HepG2 (cell line): ENCODE measurements around the gene KDM3B. TPM values are rescaled to one million over a fixed set of nuclear protein-coding genes. Genes with fewer than 3 reads are reported as not detected.
"Not testable (repeated sequence)": the region's sequence is repeated elsewhere in the genome, so short reads cannot be mapped to it uniquely, and the experiment has no call there.

Experiments used
- ATAC-seq: fragments of 200-7000 bp; cut with Tn5 transposase; 3 replicates; pipeline ENCODE4 v1.9.1; 2020; ENCODE audit warnings: mild to moderate bottlenecking, moderate library complexity
- BruUV-seq: library from RNA; stranded (reverse); fragments of 400-500 nt; replicated peaks from 2 replicates; lab custom pipeline; 2021; lab: Mats Ljungman, UMichigan
- CTCF ChIA-PET: fragments of 300-600 bp; formaldehyde crosslinking; extraction: SDS; loops from one replicate; lab custom pipeline; 2021; ENCODE audit warnings: low total read pairs, inconsistent platforms, low intra/inter-chr PET ratio; lab: Yijun Ruan, JAX
- POLR2A ChIA-PET: fragments of 350-600 bp; sonication (Branson Sonifier 250); formaldehyde crosslinking; loops from one replicate; lab custom pipeline; 2020; ENCODE audit warnings: antibody characterized with exemption, inconsistent platforms; lab: Yijun Ruan, JAX
- DNase-seq: peaks from one replicate; pipeline ENCODE4 v3.0.0-alpha.2; 2015; ENCODE audit warnings: low spot score
- FAIRE-seq: peaks from 3 replicates; lab custom pipeline; 2011; peaks lifted over from hg19 to GRCh38; lab: Jason Lieb, UNC
- H2AFZ ChIP-seq: one replicate; pipeline ENCODE4 v1.6.1; 2011; ENCODE audit warnings: low read length, inconsistent platforms
- H3K27ac ChIP-seq: fragments of 300-600 bp; 3 replicates; pipeline ENCODE4 v1.8.0; 2011; ENCODE audit warnings: mixed run types, mild to moderate bottlenecking, mixed read lengths, low read length, inconsistent platforms; ENCODE audit not compliant: insufficient read depth; ENCODE audit errors: extremely low read length
- H3K27me3 ChIP-seq, 2 experiments: fragments of 200-600 bp in 1 of 2; 2 replicates in 1 of 2; 3 replicates in 1 of 2; pipeline versions ENCODE4 v1.6.0 to v1.8.0; 2011; ENCODE audit warnings: low read length in 2 of 2, mild to moderate bottlenecking in 2 of 2, moderate library complexity in 2 of 2, inconsistent platforms in 1 of 2; ENCODE audit not compliant: insufficient read depth in 2 of 2, control insufficient read depth in 1 of 2
- H3K36me3 ChIP-seq, 2 experiments: fragments of 200-600 bp in 1 of 2; replicated peaks in 1 of 2; 2 replicates in 1 of 2; 3 replicates in 1 of 2; pipeline versions ENCODE4 v1.5.1 to v1.8.0; 2011; ENCODE audit warnings: low read length in 2 of 2, inconsistent platforms in 1 of 2; ENCODE audit not compliant: insufficient read depth in 2 of 2, control insufficient read depth in 1 of 2
- H3K4me1 ChIP-seq: 2 replicates; pipeline ENCODE4 v1.5.1; 2012; ENCODE audit warnings: low read length, inconsistent platforms; ENCODE audit not compliant: insufficient read depth
- H3K4me2 ChIP-seq: 2 replicates; pipeline ENCODE4 v1.6.0; 2011; ENCODE audit warnings: low read depth, low read length, inconsistent platforms
- H3K4me3 ChIP-seq, 3 experiments: fragments of 200-600 bp in 1 of 3; sonication (generic), shearing (Covaris generic) in 1 of 3; replicated peaks in 1 of 3; 2 replicates each; pipeline ENCODE4 v1.5.1; 2011 to 2016; ENCODE audit warnings: low read length in 3 of 3, inconsistent platforms in 2 of 3, low read depth in 2 of 3, mild to moderate bottlenecking in 2 of 3, control low read depth in 1 of 3, mixed read lengths in 1 of 3; ENCODE audit not compliant: insufficient read depth in 1 of 3
- H3K79me2 ChIP-seq: one replicate; pipeline ENCODE4 v1.6.1; 2011; ENCODE audit warnings: low read length, inconsistent platforms; ENCODE audit not compliant: insufficient read depth
- H3K9ac ChIP-seq: 2 replicates; pipeline ENCODE4 v1.6.0; 2011; ENCODE audit warnings: mild to moderate bottlenecking, low read depth, low read length, inconsistent platforms; ENCODE audit not compliant: insufficient read depth
- H3K9me3 ChIP-seq: 2 replicates; pipeline ENCODE4 v1.5.1; 2012; ENCODE audit warnings: mild to moderate bottlenecking, low read length
- H4K20me1 ChIP-seq: 2 replicates; pipeline ENCODE4 v1.6.0; 2011; ENCODE audit warnings: inconsistent platforms, mild to moderate bottlenecking, low read length, moderate library complexity; ENCODE audit not compliant: insufficient read depth
- HNF4G ChIP-seq, 2 experiments: sonication (generic) in 1 of 2; formaldehyde crosslinking in 1 of 2; IDR thresholded peaks; 2 replicates each; pipeline versions ENCODE4 v1.4.0 to v1.6.1; 2011 to 2020; ENCODE audit warnings: borderline replicate concordance in 2 of 2, low read depth in 2 of 2, mild to moderate bottlenecking in 2 of 2, low read length in 1 of 2, missing genetic modification reagents in 1 of 2, moderate library complexity in 1 of 2
- YEATS2 ChIP-seq: sonication (generic); formaldehyde crosslinking; IDR thresholded peaks from 2 replicates; pipeline ENCODE4 v1.4.0; 2020; ENCODE audit warnings: missing genetic modification reagents, borderline replicate concordance
- WGBS: methylation state at CpG from one replicate; pipeline ENCODE4 v1.1.6; 2017; ENCODE audit warnings: low lambda C conversion rate; 5-methylcytosine and 5-hydroxymethylcytosine counted together
- in situ Hi-C: cut with HindIII; loops from 2 replicates; pipeline ENCODE4 v1.10.0; 2017; ENCODE audit warnings: low pct_unique_long_range_greater_than_20kb; ENCODE audit not compliant: extremely low pct_ligation_motif_present
- intact Hi-C: fragments of 100-400 bp; cut with micrococcal nuclease; formaldehyde crosslinking; loops from one replicate; pipeline ENCODE4 v1.10.0; 2022; ENCODE audit not compliant: unreplicated experiment
- polyA plus RNA-seq, 8 experiments: library from polyadenylated mRNA; depleted of rRNA in 3 of 8; stranded (reverse) in 7 of 8; unstranded in 1 of 8; fragments of >200 nt; fragmentation: Illumina TruSeq in 4 of 8; extraction: Trizol in 4 of 8; gene quantifications; 2 replicates each; pipeline versions ENCODE4 v1.2.1 to v1.2.3, GENCODE V29; 2011 to 2016; ENCODE audit warnings: low read depth in 4 of 8, missing spikeins in 1 of 8, mixed read lengths in 1 of 8; ENCODE audit not compliant: insufficient read depth in 1 of 8
- total RNA-seq, 5 experiments: library from RNA; depleted of rRNA; stranded (reverse); fragments of >200 nt; fragmentation: Illumina TruSeq; extraction: Trizol; gene quantifications; 2 replicates each; pipeline ENCODE4 v1.2.3, GENCODE V29; 2016; ENCODE audit warnings: low read depth in 1 of 5
- TF ChIP-seq, protein P1 (sequence below): sonication (generic); formaldehyde crosslinking; IDR thresholded peaks from 2 replicates; pipeline ENCODE4 v1.4.0; 2020; ENCODE audit warnings: mild to moderate bottlenecking, missing genetic modification reagents
- TF ChIP-seq, protein P2 (sequence below): sonication (generic); formaldehyde crosslinking; conservative IDR thresholded peaks from 2 replicates; pipeline ENCODE4 v1.4.0; 2020; ENCODE audit warnings: missing genetic modification reagents

KDM3B gene
- total and polyA plus RNA-seq, 2 of the 13 experiments (the other 11 are each of a cell fraction or from before 2014, with no cell fraction given): 19.7 to 34.3 TPM

DNA sequence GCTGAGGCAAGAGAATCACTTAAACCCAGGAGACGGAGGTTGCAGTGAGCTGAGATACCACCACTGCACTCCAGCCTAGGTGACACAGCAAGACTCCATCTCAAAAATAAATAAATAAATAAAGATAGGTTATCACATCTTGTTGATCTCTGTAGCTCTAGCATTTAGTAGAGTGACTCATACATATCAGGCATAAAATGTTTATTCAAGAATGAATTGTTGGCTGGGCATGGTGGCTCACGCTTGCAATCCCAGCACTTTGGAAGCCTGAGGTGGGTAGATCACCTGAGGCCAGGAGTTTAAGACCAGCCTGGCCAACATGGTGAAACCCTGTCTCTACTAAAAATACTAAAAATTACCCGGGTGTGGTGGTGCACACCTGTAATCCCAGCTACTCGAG, 34.3 kb upstream of the KDM3B start:
- FAIRE-seq, H3K4me2 ChIP-seq, H3K9ac ChIP-seq, ATAC-seq, BruUV-seq, POLR2A ChIA-PET, H3K9me3 ChIP-seq, in situ Hi-C loops, DNase-seq, H3K79me2 ChIP-seq, H4K20me1 ChIP-seq, H2AFZ ChIP-seq, H3K27ac ChIP-seq, H3K27me3 ChIP-seq, CTCF ChIA-PET, H3K4me3 ChIP-seq, intact Hi-C loops, H3K4me1 ChIP-seq: not testable (repeated sequence)
- WGBS: 93% methylated on average over 4 of the region's 4 CpGs
- H3K36me3 ChIP-seq: peaks cover 5 to 34% of the 10 kb centered on the region in 2 experiments; a peak in 4 of 5 replicates

DNA sequence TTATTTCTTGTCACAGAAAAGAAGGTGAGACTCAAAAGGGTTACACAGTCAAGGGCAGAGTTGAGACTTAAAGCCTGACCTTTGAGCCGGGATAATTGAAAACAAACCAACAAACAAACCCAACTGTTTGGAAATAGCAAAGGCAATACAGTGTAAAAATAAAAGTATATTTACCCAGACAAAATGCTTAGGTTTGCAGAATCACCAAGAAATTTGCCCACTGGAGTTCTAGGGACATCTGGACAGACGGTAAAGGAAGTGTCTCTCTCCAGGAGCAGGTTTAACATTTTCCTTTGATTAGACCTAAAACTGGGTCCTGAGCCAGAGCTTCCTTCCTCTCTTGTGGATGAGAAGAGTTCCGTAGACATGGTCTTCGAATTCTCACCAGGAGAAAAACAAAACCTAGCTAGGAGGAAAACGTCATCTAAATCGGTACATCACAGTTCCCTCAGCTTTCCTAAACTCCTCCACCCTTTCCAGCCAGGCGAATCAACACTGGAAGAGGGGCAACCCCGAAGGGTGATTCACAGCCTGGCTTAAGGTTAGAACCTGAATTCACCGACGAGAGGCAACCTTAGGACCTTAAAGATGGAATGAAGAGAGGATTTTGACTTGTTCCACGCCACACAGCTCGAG, 21.6 kb upstream of the KDM3B start:
- H2AFZ ChIP-seq: peak overlapping the region; percentile 18
- no peaks in the 10 kb centered on the region; a peak in 1 of 5 replicates for H3K27me3 ChIP-seq
- intact Hi-C loops (loop anchor here (10.0 kb wide), 1 partner anchor 214 kb away; the partner anchor contains the start of gene ETF1), in situ Hi-C loops (no loop called here)
- H3K9ac ChIP-seq: peak overlapping the region; percentile 83
- no peak for FAIRE-seq
- H3K79me2 ChIP-seq: peaks cover 17% of the 10 kb centered on the region
- H4K20me1 ChIP-seq: no peaks in the 10 kb centered on the region
- POLR2A ChIA-PET: interaction anchor here (0.5 to 1.5 kb wide), 4 partner anchors 10 to 152 kb away, joined by 4 to 15 read pairs (median 5); partner anchors contain the start of genes CDC23, KDM3B and KIF20A
- ATAC-seq: peak; percentile 5; the same call in 1 of the 3 replicates
- no peak for DNase-seq
- CTCF ChIA-PET: no interaction called here
- peaks cover 0 to 14% of the 10 kb centered on the region in 2 experiments; a peak in 4 of 5 replicates for H3K36me3 ChIP-seq
- BruUV-seq: TSS peak; percentile 74
- H3K27ac ChIP-seq: peak overlapping the region; percentile 83
- WGBS: 1% methylated on average over 12 of the region's 12 CpGs
- peak overlapping the region; percentile 80 for H3K4me2 ChIP-seq
- H3K9me3 ChIP-seq: no peaks in the 10 kb centered on the region
- peaks cover 40% of the 10 kb centered on the region for H3K4me1 ChIP-seq
- peak overlapping the region; percentile 80 to 88 (median 85) for H3K4me3 ChIP-seq
- TF ChIP-seq, protein P1, sequence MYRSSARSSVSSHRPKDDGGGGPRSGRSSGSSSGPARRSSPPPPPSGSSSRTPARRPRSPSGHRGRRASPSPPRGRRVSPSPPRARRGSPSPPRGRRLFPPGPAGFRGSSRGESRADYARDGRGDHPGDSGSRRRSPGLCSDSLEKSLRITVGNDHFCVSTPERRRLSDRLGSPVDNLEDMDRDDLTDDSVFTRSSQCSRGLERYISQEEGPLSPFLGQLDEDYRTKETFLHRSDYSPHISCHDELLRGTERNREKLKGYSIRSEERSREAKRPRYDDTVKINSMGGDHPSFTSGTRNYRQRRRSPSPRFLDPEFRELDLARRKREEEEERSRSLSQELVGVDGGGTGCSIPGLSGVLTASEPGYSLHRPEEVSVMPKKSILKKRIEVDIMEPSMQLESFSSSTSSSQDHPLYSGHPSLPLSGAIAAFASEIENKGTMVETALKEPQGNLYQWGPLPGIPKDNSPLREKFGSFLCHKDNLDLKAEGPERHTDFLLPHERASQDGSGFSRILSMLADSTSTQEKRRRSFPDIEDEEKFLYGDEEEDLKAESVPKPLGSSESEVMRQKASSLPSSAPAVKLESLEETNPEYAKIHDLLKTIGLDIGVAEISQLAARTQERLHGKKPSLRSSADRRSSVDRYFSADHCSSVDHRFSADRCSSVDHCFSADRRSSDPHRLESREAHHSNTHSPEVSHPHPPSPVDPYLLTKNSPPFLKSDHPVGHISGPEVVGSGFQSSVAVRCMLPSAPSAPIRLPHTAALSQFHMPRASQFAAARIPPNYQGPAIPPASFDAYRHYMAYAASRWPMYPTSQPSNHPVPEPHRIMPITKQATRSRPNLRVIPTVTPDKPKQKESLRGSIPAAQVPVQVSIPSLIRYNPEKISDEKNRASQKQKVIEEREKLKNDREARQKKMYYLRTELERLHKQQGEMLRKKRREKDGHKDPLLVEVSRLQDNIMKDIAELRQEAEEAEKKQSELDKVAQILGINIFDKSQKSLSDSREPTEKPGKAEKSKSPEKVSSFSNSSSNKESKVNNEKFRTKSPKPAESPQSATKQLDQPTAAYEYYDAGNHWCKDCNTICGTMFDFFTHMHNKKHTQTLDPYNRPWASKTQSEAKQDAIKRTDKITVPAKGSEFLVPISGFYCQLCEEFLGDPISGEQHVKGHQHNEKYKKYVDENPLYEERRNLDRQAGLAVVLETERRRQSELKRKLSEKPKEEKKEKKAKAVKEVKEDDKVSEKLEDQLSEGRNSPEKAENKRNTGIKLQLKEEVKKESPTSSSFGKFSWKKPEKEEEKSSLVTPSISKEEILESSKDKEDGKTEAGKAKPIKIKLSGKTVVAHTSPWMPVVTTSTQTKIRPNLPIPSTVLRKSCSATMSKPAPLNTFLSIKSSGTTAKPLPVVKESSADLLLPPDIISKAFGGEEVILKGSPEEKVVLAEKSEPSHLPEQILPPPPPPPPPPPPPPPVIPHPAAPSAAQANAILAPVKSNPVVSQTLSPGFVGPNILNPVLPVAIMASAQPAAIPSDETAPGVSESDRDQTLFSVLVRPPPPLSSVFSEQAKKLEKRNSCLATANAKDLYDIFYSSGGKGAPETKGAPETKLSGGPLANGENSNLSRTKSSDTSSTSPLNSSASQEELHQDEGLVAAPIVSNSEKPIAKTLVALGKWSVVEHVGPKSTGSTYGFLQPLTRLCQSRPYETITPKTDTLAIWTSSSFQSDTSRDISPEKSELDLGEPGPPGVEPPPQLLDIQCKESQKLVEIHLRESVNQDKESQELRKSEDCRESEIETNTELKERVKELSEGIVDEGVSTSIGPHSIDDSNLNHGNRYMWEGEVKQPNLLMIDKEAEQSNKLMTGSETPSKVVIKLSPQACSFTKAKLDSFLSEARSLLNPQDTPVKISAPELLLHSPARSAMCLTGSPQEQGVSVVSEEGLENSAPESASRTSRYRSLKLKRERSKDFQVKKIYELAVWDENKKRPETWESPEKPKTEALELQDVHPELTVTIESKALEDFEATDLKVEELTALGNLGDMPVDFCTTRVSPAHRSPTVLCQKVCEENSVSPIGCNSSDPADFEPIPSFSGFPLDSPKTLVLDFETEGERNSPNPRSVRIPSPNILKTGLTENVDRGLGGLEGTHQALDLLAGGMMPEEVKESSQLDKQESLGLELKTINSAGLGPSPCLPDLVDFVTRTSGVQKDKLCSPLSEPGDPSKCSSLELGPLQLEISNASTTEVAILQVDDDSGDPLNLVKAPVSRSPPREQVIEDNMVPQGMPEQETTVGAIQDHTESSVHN (CRISPR knock-in tag): no peak
- TF ChIP-seq HNF4G (IDR thresholded peaks at IDR 0.05; ENCODE audit: borderline replicate concordance, low read depth, low read length) (0 out of 2 replicates have a peak, but pooled peaks have one; percentile 10), HNF4G (CRISPR knock-in tag; IDR thresholded peaks at IDR 0.05; ENCODE audit: borderline replicate concordance, low read depth) (no peak), YEATS2 (CRISPR knock-in tag) (no peak)
- TF ChIP-seq, protein P2, sequence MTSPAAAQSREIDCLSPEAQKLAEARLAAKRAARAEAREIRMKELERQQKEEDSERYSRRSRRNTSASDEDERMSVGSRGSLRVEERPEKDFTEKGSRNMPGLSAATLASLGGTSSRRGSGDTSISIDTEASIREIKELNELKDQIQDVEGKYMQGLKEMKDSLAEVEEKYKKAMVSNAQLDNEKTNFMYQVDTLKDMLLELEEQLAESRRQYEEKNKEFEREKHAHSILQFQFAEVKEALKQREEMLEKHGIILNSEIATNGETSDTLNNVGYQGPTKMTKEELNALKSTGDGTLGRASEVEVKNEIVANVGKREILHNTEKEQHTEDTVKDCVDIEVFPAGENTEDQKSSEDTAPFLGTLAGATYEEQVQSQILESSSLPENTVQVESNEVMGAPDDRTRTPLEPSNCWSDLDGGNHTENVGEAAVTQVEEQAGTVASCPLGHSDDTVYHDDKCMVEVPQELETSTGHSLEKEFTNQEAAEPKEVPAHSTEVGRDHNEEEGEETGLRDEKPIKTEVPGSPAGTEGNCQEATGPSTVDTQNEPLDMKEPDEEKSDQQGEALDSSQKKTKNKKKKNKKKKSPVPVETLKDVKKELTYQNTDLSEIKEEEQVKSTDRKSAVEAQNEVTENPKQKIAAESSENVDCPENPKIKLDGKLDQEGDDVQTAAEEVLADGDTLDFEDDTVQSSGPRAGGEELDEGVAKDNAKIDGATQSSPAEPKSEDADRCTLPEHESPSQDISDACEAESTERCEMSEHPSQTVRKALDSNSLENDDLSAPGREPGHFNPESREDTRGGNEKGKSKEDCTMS (CRISPR knock-in tag): no peak
